ENCODE data around the gene ABCB8.

ABCB8 gene

DNA sequence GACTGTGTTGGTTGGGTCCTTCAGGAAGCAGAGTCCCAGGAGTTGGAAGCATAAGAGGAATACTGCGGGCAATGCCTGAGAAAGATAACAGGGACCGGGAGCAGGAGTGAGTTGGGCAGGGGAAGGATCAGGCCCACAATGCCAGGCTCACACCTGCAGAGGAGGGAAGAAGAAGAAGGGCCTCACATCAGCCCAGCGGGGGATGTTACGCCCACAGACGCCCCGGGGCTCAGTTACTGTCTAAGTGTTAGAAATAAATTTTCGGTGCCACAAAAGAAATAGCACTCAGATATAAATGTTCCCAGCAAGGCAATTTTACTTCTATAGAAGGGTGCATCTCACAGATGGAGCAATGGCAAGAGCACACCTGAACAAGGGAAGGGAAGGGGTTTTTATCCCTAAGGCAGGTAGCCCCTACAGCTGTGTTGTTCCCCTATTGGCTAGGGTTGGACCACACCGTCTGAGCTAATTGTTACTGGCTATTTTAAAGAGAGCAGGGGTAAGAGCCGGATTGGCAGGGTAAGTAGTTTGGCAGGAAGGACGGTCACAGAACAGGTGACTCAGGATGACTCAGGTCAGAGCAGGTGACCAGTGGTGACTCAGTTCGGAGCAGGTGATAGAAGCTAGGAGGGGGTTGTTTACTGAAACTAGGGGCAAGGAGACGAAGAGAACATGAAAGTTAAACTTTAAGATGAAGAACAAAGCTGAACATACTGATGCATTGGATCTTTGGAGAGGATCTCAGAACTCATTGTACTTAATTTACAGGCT, 37.6 kb upstream of the ABCB8 start, which contains the start of gene NOS3:
NOS3 (plus strand) TSS at position 602 of the 771 bp plus-strand sequence. CDS start 2,787 bp downstream, outside the sequence.
- no peak within 1 kb of the TSS for H3K4me3 ChIP-seq (replicated peaks; ENCODE audit: low read depth, low read length)
- TF ChIP-seq, protein P1, sequence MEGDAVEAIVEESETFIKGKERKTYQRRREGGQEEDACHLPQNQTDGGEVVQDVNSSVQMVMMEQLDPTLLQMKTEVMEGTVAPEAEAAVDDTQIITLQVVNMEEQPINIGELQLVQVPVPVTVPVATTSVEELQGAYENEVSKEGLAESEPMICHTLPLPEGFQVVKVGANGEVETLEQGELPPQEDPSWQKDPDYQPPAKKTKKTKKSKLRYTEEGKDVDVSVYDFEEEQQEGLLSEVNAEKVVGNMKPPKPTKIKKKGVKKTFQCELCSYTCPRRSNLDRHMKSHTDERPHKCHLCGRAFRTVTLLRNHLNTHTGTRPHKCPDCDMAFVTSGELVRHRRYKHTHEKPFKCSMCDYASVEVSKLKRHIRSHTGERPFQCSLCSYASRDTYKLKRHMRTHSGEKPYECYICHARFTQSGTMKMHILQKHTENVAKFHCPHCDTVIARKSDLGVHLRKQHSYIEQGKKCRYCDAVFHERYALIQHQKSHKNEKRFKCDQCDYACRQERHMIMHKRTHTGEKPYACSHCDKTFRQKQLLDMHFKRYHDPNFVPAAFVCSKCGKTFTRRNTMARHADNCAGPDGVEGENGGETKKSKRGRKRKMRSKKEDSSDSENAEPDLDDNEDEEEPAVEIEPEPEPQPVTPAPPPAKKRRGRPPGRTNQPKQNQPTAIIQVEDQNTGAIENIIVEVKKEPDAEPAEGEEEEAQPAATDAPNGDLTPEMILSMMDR (IDR thresholded peaks at IDR 0.05; ENCODE audit: insufficient read depth, low read length, poor library complexity, severe bottlenecking): no peak
- H3K36me3 ChIP-seq (ENCODE audit: control insufficient read depth, insufficient read depth, low read length): no peaks in the 10 kb centered on the region
- no peak for DNase-seq (ENCODE audit: extremely low read depth, insufficient read length)
- no peaks in the 10 kb centered on the region; the same call in none of the 2 replicates for H3K27me3 ChIP-seq (replicated peaks; ENCODE audit: control insufficient read depth, insufficient read depth, low read length)

DNA sequence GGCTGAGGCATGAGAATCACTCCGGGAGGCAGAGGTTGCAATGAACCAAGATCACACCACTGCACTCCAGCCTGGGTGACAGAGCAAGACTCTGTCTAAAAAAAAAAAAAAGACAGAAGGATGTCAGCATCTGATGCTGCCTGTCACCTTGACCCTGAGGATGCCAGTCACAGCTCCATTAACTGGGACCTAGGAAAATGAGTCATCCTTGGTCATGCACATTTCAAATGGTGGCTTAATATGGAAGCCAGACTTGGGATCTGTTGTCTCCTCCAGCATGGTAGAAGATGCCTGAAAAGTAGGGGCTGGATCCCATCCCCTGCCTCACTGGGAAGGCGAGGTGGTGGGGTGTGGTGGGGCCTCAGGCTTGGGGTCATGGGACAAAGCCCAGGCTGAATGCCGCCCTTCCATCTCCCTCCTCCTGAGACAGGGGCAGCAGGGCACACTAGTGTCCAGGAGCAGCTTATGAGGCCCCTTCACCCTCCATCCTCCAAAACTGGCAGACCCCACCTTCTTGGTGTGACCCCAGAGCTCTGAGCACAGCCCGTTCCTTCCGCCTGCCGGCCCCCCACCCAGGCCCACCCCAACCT, 36.1 kb upstream of the ABCB8 start:
- no peak for DNase-seq (ENCODE audit: extremely low read depth, insufficient read length)
- H3K27me3 ChIP-seq (replicated peaks; ENCODE audit: control insufficient read depth, insufficient read depth, low read length): no peaks in the 10 kb centered on the region; the same call in none of the 2 replicates
- H3K4me3 ChIP-seq (replicated peaks; ENCODE audit: low read depth, low read length): no peak overlapping the region
- no peaks in the 10 kb centered on the region for H3K36me3 ChIP-seq (ENCODE audit: control insufficient read depth, insufficient read depth, low read length)
- TF ChIP-seq, protein P1 (IDR thresholded peaks at IDR 0.05; ENCODE audit: insufficient read depth, low read length, poor library complexity, severe bottlenecking): no peak

DNA sequence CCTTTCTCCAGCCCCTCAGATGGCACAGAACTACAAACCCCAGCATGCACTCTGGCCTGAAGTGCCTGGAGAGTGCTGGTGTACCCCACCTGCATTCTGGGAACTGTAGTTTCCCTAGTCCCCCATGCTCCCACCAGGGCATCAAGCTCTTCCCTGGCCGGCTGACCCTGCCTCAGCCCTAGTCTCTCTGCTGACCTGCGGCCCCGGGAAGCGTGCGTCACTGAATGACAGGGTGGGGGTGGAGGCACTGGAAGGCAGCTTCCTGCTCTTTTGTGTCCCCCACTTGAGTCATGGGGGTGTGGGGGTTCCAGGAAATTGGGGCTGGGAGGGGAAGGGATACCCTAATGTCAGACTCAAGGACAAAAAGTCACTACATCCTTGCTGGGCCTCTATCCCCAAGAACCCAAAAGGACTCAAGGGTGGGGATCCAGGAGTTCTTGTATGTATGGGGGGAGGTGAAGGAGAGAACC, 35.4 kb upstream of the ABCB8 start:
- TF ChIP-seq, protein P1 (IDR thresholded peaks at IDR 0.05; ENCODE audit: insufficient read depth, low read length, poor library complexity, severe bottlenecking): no peak
- H3K27me3 ChIP-seq (replicated peaks; ENCODE audit: control insufficient read depth, insufficient read depth, low read length): no peaks in the 10 kb centered on the region; the same call in none of the 2 replicates
- no peak for DNase-seq (ENCODE audit: extremely low read depth, insufficient read length)

DNA sequence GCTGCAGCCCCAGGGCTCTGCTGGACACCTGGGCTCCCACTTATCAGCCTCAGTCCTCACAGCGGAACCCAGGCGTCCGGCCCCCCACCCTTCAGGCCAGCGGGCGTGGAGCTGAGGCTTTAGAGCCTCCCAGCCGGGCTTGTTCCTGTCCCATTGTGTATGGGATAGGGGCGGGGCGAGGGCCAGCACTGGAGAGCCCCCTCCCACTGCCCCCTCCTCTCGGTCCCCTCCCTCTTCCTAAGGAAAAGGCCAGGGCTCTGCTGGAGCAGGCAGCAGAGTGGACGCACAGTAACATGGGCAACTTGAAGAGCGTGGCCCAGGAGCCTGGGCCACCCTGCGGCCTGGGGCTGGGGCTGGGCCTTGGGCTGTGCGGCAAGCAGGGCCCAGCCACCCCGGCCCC, 34.7 kb upstream of the ABCB8 start:
- H3K36me3 ChIP-seq (ENCODE audit: control insufficient read depth, insufficient read depth, low read length): no peaks in the 10 kb centered on the region
- H3K27me3 ChIP-seq (replicated peaks; ENCODE audit: control insufficient read depth, insufficient read depth, low read length): no peaks in the 10 kb centered on the region; the same call in 1 of the 2 replicates
- TF ChIP-seq, protein P1 (IDR thresholded peaks at IDR 0.05; ENCODE audit: insufficient read depth, low read length, poor library complexity, severe bottlenecking): no peak
- no peak for DNase-seq (ENCODE audit: extremely low read depth, insufficient read length)
- H3K4me3 ChIP-seq (replicated peaks; ENCODE audit: low read depth, low read length): no peak overlapping the region

More for the DNA sequence above, 35.4 kb upstream of the ABCB8 start:
- Histone ChIP-seq H3K36me3 (ENCODE audit: control insufficient read depth, insufficient read depth, low read length) (no peaks in the 10 kb centered on the region), H3K4me3 (replicated peaks; ENCODE audit: low read depth, low read length) (no peak overlapping the region)

DNA sequence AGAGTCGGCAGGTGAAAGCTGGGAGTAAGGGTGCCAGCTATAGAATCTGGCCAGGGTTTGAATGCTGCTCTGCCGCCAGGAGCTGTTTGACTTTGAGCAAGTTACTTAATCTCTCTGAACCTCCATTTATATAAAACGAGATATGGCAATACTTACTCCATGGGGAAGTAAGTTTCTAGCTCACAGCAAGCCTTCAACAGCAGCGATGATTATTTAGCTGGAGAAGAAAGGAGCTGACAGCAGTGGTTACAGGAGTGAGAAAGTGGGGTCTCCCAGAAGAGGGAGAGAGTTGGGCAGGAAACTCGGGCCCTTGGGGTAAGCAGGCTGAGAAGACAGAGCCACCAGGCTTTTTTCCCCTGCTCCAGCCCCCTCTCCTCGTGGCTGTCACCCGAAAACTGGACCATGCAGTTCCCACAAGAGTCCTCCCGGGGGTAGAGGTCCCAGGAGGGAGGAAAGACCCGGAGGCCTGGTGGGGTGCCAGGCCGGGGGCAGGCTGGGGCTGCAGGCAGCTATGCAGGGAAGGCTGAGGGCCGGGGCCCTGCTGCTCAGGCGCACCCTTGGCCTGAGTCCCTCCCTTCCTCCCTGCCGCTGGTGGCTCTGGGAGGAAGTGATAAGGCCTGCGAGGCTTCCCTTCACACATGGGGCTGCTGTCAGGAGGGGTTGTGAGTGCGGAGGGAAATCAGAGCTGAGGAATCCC, 34.0 kb upstream of the ABCB8 start:
- TF ChIP-seq, protein P1 (IDR thresholded peaks at IDR 0.05; ENCODE audit: insufficient read depth, low read length, poor library complexity, severe bottlenecking): no peak
- H3K27me3 ChIP-seq (replicated peaks; ENCODE audit: control insufficient read depth, insufficient read depth, low read length): no peaks in the 10 kb centered on the region; the same call in 1 of the 2 replicates
- H3K4me3 ChIP-seq (replicated peaks; ENCODE audit: low read depth, low read length): no peak overlapping the region
- H3K36me3 ChIP-seq (ENCODE audit: control insufficient read depth, insufficient read depth, low read length): no peaks in the 10 kb centered on the region
- DNase-seq (ENCODE audit: extremely low read depth, insufficient read length): no peak

All from GM06990 (cell line).